ENCODE measurements around the gene EFHC1.

DNA sequence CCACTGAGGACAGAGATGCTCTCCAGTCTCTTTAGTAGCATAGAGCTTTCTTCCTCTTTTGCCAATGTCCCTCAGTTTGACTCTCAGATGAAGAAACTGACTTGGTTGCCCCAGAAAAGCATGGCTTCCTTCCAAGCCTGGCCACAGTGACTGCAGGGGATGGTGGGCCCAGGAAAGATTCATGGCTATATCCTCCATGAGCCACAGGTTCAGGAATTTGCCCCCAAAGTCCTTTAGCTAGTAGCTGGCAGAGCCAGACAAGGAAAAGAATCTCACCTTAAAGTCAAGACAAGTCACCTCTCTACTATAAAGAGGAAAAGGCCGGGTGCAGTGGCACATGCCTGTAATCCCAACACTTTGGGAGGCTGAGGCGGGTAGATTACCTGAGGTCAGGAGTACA, 113.3 kb downstream of the EFHC1 start:
- TF ChIP-seq, protein P1, sequence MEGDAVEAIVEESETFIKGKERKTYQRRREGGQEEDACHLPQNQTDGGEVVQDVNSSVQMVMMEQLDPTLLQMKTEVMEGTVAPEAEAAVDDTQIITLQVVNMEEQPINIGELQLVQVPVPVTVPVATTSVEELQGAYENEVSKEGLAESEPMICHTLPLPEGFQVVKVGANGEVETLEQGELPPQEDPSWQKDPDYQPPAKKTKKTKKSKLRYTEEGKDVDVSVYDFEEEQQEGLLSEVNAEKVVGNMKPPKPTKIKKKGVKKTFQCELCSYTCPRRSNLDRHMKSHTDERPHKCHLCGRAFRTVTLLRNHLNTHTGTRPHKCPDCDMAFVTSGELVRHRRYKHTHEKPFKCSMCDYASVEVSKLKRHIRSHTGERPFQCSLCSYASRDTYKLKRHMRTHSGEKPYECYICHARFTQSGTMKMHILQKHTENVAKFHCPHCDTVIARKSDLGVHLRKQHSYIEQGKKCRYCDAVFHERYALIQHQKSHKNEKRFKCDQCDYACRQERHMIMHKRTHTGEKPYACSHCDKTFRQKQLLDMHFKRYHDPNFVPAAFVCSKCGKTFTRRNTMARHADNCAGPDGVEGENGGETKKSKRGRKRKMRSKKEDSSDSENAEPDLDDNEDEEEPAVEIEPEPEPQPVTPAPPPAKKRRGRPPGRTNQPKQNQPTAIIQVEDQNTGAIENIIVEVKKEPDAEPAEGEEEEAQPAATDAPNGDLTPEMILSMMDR (IDR thresholded peaks at IDR 0.05; ENCODE audit: low read length): no peak
- no peak for TF ChIP-seq EZH2 (optimal IDR thresholded peaks at IDR 0.05; ENCODE audit: low read depth, low read length)
